Caco-2 (cell line): ENCODE measurements around the gene CRABP2. TPM values are rescaled to one million over a fixed set of nuclear protein-coding genes. Genes with fewer than 3 reads are reported as not detected.

Source experiments
- BruUV-seq: library from RNA; stranded (reverse); fragments of 400-500 nt; replicated peaks from 2 replicates; lab custom pipeline; 2021; lab: Mats Ljungman, UMichigan
- CTCF ChIA-PET: fragments of 300-600 bp; sonication (Branson Sonifier 250); formaldehyde crosslinking; loops from one replicate; lab custom pipeline; 2022; ENCODE audit warnings: antibody characterized with exemption; lab: Charles Lee
- POLR2A ChIA-PET: fragments of 300-600 bp; sonication (Branson Sonifier 250); formaldehyde crosslinking; loops from one replicate; lab custom pipeline; 2022; ENCODE audit warnings: antibody characterized with exemption; lab: Charles Lee
- DNase-seq, 2 experiments: peaks; one replicate each; pipeline versions ENCODE4 v3.0.0 to v3.0.0-alpha.2; 2020 to 2022
- H3K27me3 ChIP-seq: replicated peaks from 2 replicates; pipeline ENCODE4 v1.6.0; 2011; ENCODE audit warnings: low read length; ENCODE audit not compliant: control insufficient read depth, insufficient read depth
- H3K36me3 ChIP-seq: 2 replicates; pipeline ENCODE4 v1.5.1; 2011; ENCODE audit warnings: low read length; ENCODE audit not compliant: control insufficient read depth, insufficient read depth
- H3K4me1 ChIP-seq: fragments of 250-450 bp; sonication (Bioruptor Pico); 2 replicates; pipeline ENCODE4 v1.5.1; 2020; ENCODE audit warnings: mild to moderate bottlenecking
- H3K4me3 ChIP-seq: 2 replicates; pipeline ENCODE4 v1.5.1; 2011; ENCODE audit warnings: low read depth, mild to moderate bottlenecking, control low read depth, low read length
- H3K9me3 ChIP-seq: fragments of 250-450 bp; sonication (Bioruptor Pico); 2 replicates; pipeline ENCODE4 v1.5.1; 2020; ENCODE audit warnings: mild to moderate bottlenecking, moderate library complexity
- H3K27ac Mint-ChIP-seq: one replicate; pipeline ENCODE4 v1.8.0; 2022; ENCODE audit warnings: mixed read lengths; ENCODE audit not compliant: unreplicated experiment
- H3K27me3 Mint-ChIP-seq: one replicate; pipeline ENCODE4 v1.8.0; 2022; ENCODE audit warnings: mixed read lengths; ENCODE audit not compliant: insufficient read depth, unreplicated experiment
- H3K36me3 Mint-ChIP-seq: one replicate; pipeline ENCODE4 v1.8.0; 2022; ENCODE audit warnings: mild to moderate bottlenecking, mixed read lengths; ENCODE audit not compliant: insufficient read depth, unreplicated experiment
- H3K4me1 Mint-ChIP-seq: one replicate; pipeline ENCODE4 v1.8.0; 2022; ENCODE audit warnings: low read depth, mixed read lengths; ENCODE audit not compliant: unreplicated experiment
- H3K4me3 Mint-ChIP-seq: one replicate; pipeline ENCODE4 v1.8.0; 2022; ENCODE audit warnings: mild to moderate bottlenecking, moderate library complexity, mixed read lengths; ENCODE audit not compliant: unreplicated experiment
- H3K9me3 Mint-ChIP-seq: one replicate; pipeline ENCODE4 v1.8.0; 2022; ENCODE audit warnings: mixed read lengths; ENCODE audit not compliant: unreplicated experiment
- CTCF ChIP-seq, 2 experiments: fragments of 200-600 bp in 1 of 2; IDR thresholded peaks; 1 replicate in 1 of 2; 2 replicates in 1 of 2; pipeline versions ENCODE4 v1.5.1 to v1.8.0; 2011 to 2022; ENCODE audit warnings: antibody characterized with exemption in 1 of 2, control low read depth in 1 of 2, inconsistent platforms in 1 of 2, low read depth in 1 of 2, low read length in 1 of 2, mild to moderate bottlenecking in 1 of 2, moderate library complexity in 1 of 2; ENCODE audit not compliant: insufficient read depth in 1 of 2, severe bottlenecking in 1 of 2, unreplicated experiment in 1 of 2
- intact Hi-C: fragments of 100-400 bp; cut with micrococcal nuclease; formaldehyde crosslinking; loops from one replicate; pipeline ENCODE4 v1.10.0; 2022; ENCODE audit not compliant: unreplicated experiment
- total RNA-seq: library from RNA; stranded (reverse); gene quantifications from 2 replicates; pipeline ENCODE4 v1.2.3, GENCODE V29; 2022

The CRABP2 gene
- total RNA-seq, 1 experiment from 2014 or later, result 27.1 TPM

DNA sequence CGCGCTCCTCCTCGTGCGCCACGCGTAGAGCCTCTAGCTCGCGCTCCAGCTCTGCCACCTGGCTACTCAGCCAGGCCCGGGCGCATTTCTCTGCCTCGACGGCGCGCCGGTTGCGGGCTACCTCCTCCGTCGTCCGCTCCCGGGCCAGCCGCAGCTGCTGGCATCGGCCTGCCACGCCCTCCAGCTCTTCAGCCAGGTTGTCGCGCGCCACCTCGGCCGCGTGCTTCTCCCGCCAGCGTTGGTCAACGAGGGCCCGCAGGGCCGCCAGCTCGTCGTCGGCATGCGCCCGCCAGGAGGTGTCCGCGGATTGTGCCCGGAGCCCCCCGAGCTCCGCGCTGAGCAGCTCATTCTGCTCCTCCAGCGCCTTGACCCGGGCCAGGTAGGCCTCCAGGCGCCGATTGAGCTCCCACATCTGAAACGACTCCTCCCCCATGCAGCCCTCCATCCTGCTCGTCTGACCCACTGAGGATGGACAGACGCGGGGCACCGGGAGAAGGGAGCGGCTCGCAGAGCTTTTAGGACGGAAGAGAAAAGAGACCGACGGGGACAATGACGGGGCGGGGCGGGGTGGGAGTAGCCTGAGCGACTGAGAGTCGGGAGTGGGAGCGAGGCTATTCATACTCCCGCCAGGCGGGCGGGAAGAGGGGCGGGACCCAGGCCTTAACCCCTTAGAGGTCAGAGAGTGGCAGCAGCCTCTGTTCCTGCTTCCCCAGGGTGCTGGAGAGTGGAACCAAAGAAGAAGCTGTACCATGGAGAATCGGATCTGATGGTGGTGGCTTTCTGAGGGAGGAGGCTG is 28.4 kb downstream of the CRABP2 start, which contains the start of gene NES:
Gene NES (minus strand): TSS at position 588 of the 796 bp plus-strand sequence. CDS start 143 bp downstream, at position 445.
- no peak for TF ChIP-seq CTCF (IDR thresholded peaks at IDR 0.05; ENCODE audit: insufficient read depth in 1 of 2, low read depth in 1 of 2, low read length in 1 of 2, severe bottlenecking in 1 of 2, unreplicated experiment in 1 of 2)
- POLR2A ChIA-PET, result interaction anchor here (0.5 to 2.3 kb wide), 12 partner anchors 12 to 186 kb away, joined by 3 to 28 read pairs (median 4); partner anchors contain the start of genes CRABP2, ISG20L2, METTL25B and MRPL24
- Histone ChIP-seq H3K36me3 (no peaks in the 10 kb centered on the region), H3K9me3 (no peaks in the 10 kb centered on the region), H3K4me1 (peaks cover 21% of the 10 kb centered on the region; the same call in 1 of the 2 replicates), H3K4me3 (peak within 1 kb of the TSS; percentile 69), H3K27me3 (0 out of 2 replicates have a peak, but pooled peaks cover 2% of the 10 kb centered on the region)
- peak; percentile 83 to 87 for DNase-seq
- Mint-ChIP-seq H3K4me3 (peak within 1 kb of the TSS; percentile 86), H3K9me3 (no peaks in the 10 kb centered on the region), H3K27ac (peak within 1 kb of the TSS; percentile 75), H3K27me3 (peaks cover 8% of the 10 kb centered on the region), H3K4me1 (no peaks in the 10 kb centered on the region), H3K36me3 (peaks cover 6% of the 10 kb centered on the region)
- CTCF ChIA-PET, result interaction anchor here (0.6 to 3.5 kb wide), 24 partner anchors 10 to 324 kb away, joined by 3 to 61 read pairs (median 5); partner anchors contain the start of genes CRABP2, HAPLN2, LRRC71 and MRPL24
- intact Hi-C loops, result no loop called here
- TSS peak; percentile 64 for BruUV-seq

GRCh38 chr1:156676114-156676819 is 29.1 kb downstream of the CRABP2 start:
- no peak for TF ChIP-seq CTCF (IDR thresholded peaks at IDR 0.05; ENCODE audit: insufficient read depth in 1 of 2, low read depth in 1 of 2, low read length in 1 of 2, severe bottlenecking in 1 of 2, unreplicated experiment in 1 of 2)
- H3K27ac Mint-ChIP-seq, result no peak overlapping the region
- BruUV-seq, result no TSS peak
- no peak for DNase-seq
- H3K4me3 Mint-ChIP-seq, result peak overlapping the region; percentile 86
- H3K27me3 ChIP-seq, result 0 out of 2 replicates have a peak, but pooled peaks cover 2% of the 10 kb centered on the region
- CTCF ChIA-PET, result interaction anchor here (0.6 to 3.5 kb wide), 24 partner anchors 9 to 325 kb away, joined by 3 to 61 read pairs (median 5); partner anchors contain the start of genes CRABP2, HAPLN2, LRRC71 and MRPL24
- no peaks in the 10 kb centered on the region for H3K9me3 ChIP-seq
- POLR2A ChIA-PET, result interaction anchor here (0.5 to 2.3 kb wide), 9 partner anchors 12 to 185 kb away, joined by 3 to 28 read pairs (median 4); partner anchors contain the start of genes CRABP2, ISG20L2, METTL25B and MRPL24
- no peaks in the 10 kb centered on the region for H3K9me3 Mint-ChIP-seq
- intact Hi-C loops, result no loop called here
- peaks cover 3% of the 10 kb centered on the region for H3K4me1 Mint-ChIP-seq
- peaks cover 21% of the 10 kb centered on the region; the same call in 1 of the 2 replicates for H3K4me1 ChIP-seq
- H3K36me3 Mint-ChIP-seq, result peaks cover 6% of the 10 kb centered on the region
- H3K27me3 Mint-ChIP-seq, result peaks cover 8% of the 10 kb centered on the region
- H3K4me3 ChIP-seq, result peak overlapping the region; percentile 69
- H3K36me3 ChIP-seq, result no peaks in the 10 kb centered on the region
